NCI-H524 (cell line): ENCODE data around the gene PAPPA2.
A peak's percentile ranks its signal among the peaks of the same experiment; 100 is the strongest.

ENCODE experiments used
- DNase-seq, 2 experiments: peaks; one replicate each; lab custom pipeline; 2025; lab: John Stamatoyannopoulos, UW

Gene PAPPA2

GRCh38 chr1:176494436-176494835 lies 31.5 kb downstream of the PAPPA2 start:
- DNase-seq, result no peak

GRCh38 chr1:176499671-176500070 lies 36.7 kb downstream of the PAPPA2 start:
- no peak for DNase-seq

GRCh38 chr1:176501599-176501998 lies 38.6 kb downstream of the PAPPA2 start:
- no peak for DNase-seq

- no peak for DNase-seq
Measured at GRCh38 chr1:176504848-176505553, 42.0 kb downstream of the PAPPA2 start.

GRCh38 chr1:176512966-176513365 lies 50.0 kb downstream of the PAPPA2 start:
- no peak for DNase-seq

- DNase-seq, result no peak
Measured at GRCh38 chr1:176515310-176515709, 52.3 kb downstream of the PAPPA2 start.

- no peak for DNase-seq
Measured at GRCh38 chr1:176517484-176517883, 54.5 kb downstream of the PAPPA2 start.

- no peak for DNase-seq
Measured at GRCh38 chr1:176521211-176521610, 58.2 kb downstream of the PAPPA2 start.

- no peak for DNase-seq
Measured at GRCh38 chr1:176522310-176522845, 59.4 kb downstream of the PAPPA2 start.

GRCh38 chr1:176529395-176530090 lies 66.6 kb downstream of the PAPPA2 start:
- peak in 1 of 2 experiments; percentile 8 for DNase-seq

- DNase-seq, result no peak
Measured at GRCh38 chr1:176531036-176531435, 68.1 kb downstream of the PAPPA2 start.

GRCh38 chr1:176531921-176532897 lies 69.2 kb downstream of the PAPPA2 start:
- no peak for DNase-seq

- no peak for DNase-seq
Measured at GRCh38 chr1:176533020-176533419, 70.0 kb downstream of the PAPPA2 start.

GRCh38 chr1:176536588-176536987 lies 73.6 kb downstream of the PAPPA2 start:
- DNase-seq, result no peak

- no peak for DNase-seq
Measured at GRCh38 chr1:176539018-176539417, 76.0 kb downstream of the PAPPA2 start.

GRCh38 chr1:176540428-176540827 lies 77.5 kb downstream of the PAPPA2 start:
- no peak for DNase-seq

- no peak for DNase-seq
Measured at GRCh38 chr1:176541663-176542062, 78.7 kb downstream of the PAPPA2 start.

GRCh38 chr1:176542352-176542751 lies 79.4 kb downstream of the PAPPA2 start:
- no peak for DNase-seq

- peak in 1 of 2 experiments; percentile 21 for DNase-seq
Measured at GRCh38 chr1:176543360-176544129, 80.6 kb downstream of the PAPPA2 start.

- no peak for DNase-seq
Measured at GRCh38 chr1:176545034-176545639, 82.2 kb downstream of the PAPPA2 start.

GRCh38 chr1:176546825-176547224 lies 83.8 kb downstream of the PAPPA2 start:
- no peak for DNase-seq
